Measurements from ENCODE around the gene MYH10.

GRCh38 chr17:8469964-8470363 is 160.6 kb downstream of the MYH10 start:
- TF ChIP-seq TAF1 (IDR thresholded peaks at IDR 0.05; ENCODE audit: low read depth, low read length), result no peak
- TF ChIP-seq POLR2A (IDR thresholded peaks at IDR 0.05; ENCODE audit: low read depth, low read length), result no peak
- TF ChIP-seq POLR2AphosphoS5 (IDR thresholded peaks at IDR 0.05; ENCODE audit: low read depth, low read length), result no peak

Measured in GM12891 (cell line).